OCI-LY1 (cell line): ENCODE measurements around the gene EZH2.

Experiments used
- H2AFZ ChIP-seq: fragments of 200-600 bp; sonication (generic), shearing (Covaris generic); 2 replicates; pipeline ENCODE4 v1.6.0; 2014; ENCODE audit warnings: antibody characterized with exemption, mild to moderate bottlenecking, low read length
- H3F3A ChIP-seq: fragments of 200-600 bp; sonication (generic), shearing (Covaris generic); 2 replicates; pipeline ENCODE4 v1.6.0; 2014; ENCODE audit warnings: mild to moderate bottlenecking, antibody characterized with exemption, low read length, moderate library complexity; ENCODE audit not compliant: insufficient read depth
- H3K27ac ChIP-seq: fragments of 200-600 bp; sonication (generic); 2 replicates; pipeline ENCODE4 v1.5.1; 2014; ENCODE audit warnings: low read length, mixed run types, mild to moderate bottlenecking, low read depth; ENCODE audit not compliant: poor library complexity, severe bottlenecking
- H3K27me3 ChIP-seq: fragments of 200-600 bp; sonication (generic); 2 replicates; pipeline ENCODE4 v1.6.0; 2014; ENCODE audit warnings: antibody characterized with exemption, mild to moderate bottlenecking, low read length, moderate library complexity; ENCODE audit not compliant: insufficient read depth
- H3K36me3 ChIP-seq: fragments of 200-600 bp; sonication (generic); 2 replicates; pipeline ENCODE4 v1.6.1; 2014; ENCODE audit warnings: mild to moderate bottlenecking, antibody characterized with exemption, low read length, moderate library complexity, mixed read lengths; ENCODE audit not compliant: insufficient read depth
- H3K4me1 ChIP-seq: fragments of 200-600 bp; sonication (generic); 2 replicates; pipeline ENCODE4 v1.5.1; 2014; ENCODE audit warnings: mild to moderate bottlenecking, low read length, moderate library complexity; ENCODE audit not compliant: insufficient read depth, severe bottlenecking
- H3K4me2 ChIP-seq: fragments of 200-600 bp; sonication (generic), shearing (Covaris generic); 2 replicates; pipeline ENCODE4 v1.6.1; 2014; ENCODE audit warnings: low read length
- H3K4me3 ChIP-seq: fragments of 200-600 bp; sonication (generic); 2 replicates; pipeline ENCODE4 v1.5.1; 2014; ENCODE audit warnings: low read length, low read depth, mild to moderate bottlenecking, mixed read lengths; ENCODE audit not compliant: poor library complexity, severe bottlenecking
- H3K79me2 ChIP-seq: fragments of 200-600 bp; shearing (Covaris generic); 2 replicates; pipeline ENCODE4 v1.6.1; 2016; ENCODE audit warnings: mixed run types, low read length, mixed read lengths; ENCODE audit not compliant: insufficient read depth
- H3K9ac ChIP-seq: fragments of 200-600 bp; sonication (generic), shearing (Covaris generic); 2 replicates; pipeline ENCODE4 v1.6.1; 2014; ENCODE audit warnings: mild to moderate bottlenecking, low read length, mixed read lengths
- H3K9me2 ChIP-seq: fragments of 200-600 bp; sonication (generic), shearing (Covaris generic); 2 replicates; pipeline ENCODE4 v1.6.1; 2014; ENCODE audit warnings: low read depth, mild to moderate bottlenecking, low read length, mixed read lengths
- H3K9me3 ChIP-seq: fragments of 200-600 bp; shearing (Covaris generic); 2 replicates; pipeline ENCODE4 v1.6.1; 2014; ENCODE audit warnings: low read length, mixed read lengths
- H4K20me1 ChIP-seq: fragments of 200-600 bp; sonication (generic), shearing (Covaris generic); 2 replicates; pipeline ENCODE4 v1.6.0; 2016; ENCODE audit warnings: mild to moderate bottlenecking, low read length; ENCODE audit not compliant: insufficient read depth
- EZH2 ChIP-seq: fragments of 200-600 bp; sonication (generic), shearing (Covaris generic); IDR thresholded peaks from 2 replicates; pipeline ENCODE4 v1.8.0; 2017; ENCODE audit warnings: borderline replicate concordance, mixed run types, mild to moderate bottlenecking, antibody characterized with exemption, low read length, moderate library complexity, mixed read lengths
- TF ChIP-seq, protein P1 (sequence below): fragments of 200-600 bp; sonication (generic), shearing (Covaris generic); IDR thresholded peaks from 2 replicates; pipeline ENCODE4 v1.5.1; 2017; ENCODE audit warnings: mild to moderate bottlenecking, antibody characterized with exemption, low read length, moderate library complexity, mixed read lengths

EZH2 gene

DNA sequence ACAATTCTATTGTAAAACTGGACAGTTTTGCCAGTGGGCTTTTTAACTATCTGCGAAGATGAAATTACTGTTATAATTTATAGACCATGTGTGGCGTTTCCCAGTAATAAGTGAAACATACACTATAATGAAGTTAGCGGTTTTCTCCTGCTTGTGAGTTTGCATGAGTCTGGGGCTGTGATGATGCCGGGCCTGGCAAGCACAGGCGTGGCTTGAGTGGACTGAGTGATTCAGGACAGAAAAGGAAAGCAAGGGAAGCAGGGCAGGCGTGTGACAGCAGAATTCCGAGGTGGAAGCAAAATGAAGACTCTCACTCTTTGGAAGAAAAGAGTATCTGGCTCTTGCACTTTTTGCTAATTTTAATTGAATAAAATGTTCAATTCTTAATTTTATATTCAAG is 94.9 kb downstream of the EZH2 start:
- Histone ChIP-seq H3K4me3 (no peak overlapping the region), H3K79me2 (no peaks in the 10 kb centered on the region), H3F3A (no peaks in the 10 kb centered on the region), H4K20me1 (no peaks in the 10 kb centered on the region), H3K9me2 (no peaks in the 10 kb centered on the region), H3K4me1 (no peaks in the 10 kb centered on the region), H3K27me3 (no peaks in the 10 kb centered on the region), H3K27ac (no peak overlapping the region), H3K4me2 (no peak overlapping the region), H3K9ac (no peak overlapping the region), H2AFZ (no peak overlapping the region), H3K9me3 (no peaks in the 10 kb centered on the region), H3K36me3 (peaks cover 97% of the 10 kb centered on the region)
- TF ChIP-seq, protein P1, sequence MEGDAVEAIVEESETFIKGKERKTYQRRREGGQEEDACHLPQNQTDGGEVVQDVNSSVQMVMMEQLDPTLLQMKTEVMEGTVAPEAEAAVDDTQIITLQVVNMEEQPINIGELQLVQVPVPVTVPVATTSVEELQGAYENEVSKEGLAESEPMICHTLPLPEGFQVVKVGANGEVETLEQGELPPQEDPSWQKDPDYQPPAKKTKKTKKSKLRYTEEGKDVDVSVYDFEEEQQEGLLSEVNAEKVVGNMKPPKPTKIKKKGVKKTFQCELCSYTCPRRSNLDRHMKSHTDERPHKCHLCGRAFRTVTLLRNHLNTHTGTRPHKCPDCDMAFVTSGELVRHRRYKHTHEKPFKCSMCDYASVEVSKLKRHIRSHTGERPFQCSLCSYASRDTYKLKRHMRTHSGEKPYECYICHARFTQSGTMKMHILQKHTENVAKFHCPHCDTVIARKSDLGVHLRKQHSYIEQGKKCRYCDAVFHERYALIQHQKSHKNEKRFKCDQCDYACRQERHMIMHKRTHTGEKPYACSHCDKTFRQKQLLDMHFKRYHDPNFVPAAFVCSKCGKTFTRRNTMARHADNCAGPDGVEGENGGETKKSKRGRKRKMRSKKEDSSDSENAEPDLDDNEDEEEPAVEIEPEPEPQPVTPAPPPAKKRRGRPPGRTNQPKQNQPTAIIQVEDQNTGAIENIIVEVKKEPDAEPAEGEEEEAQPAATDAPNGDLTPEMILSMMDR = no peak
- TF ChIP-seq EZH2 = no peak

GRCh38 chr7:148787571-148788295 is 96.4 kb downstream of the EZH2 start:
- H3K27ac ChIP-seq = no peak overlapping the region
- H3F3A ChIP-seq = no peaks in the 10 kb centered on the region
- no peak overlapping the region for H2AFZ ChIP-seq
- no peaks in the 10 kb centered on the region for H4K20me1 ChIP-seq
- H3K27me3 ChIP-seq = no peaks in the 10 kb centered on the region
- H3K9me3 ChIP-seq = no peaks in the 10 kb centered on the region
- H3K79me2 ChIP-seq = no peaks in the 10 kb centered on the region
- no peaks in the 10 kb centered on the region for H3K9me2 ChIP-seq
- H3K9ac ChIP-seq = no peak overlapping the region
- H3K4me1 ChIP-seq = no peaks in the 10 kb centered on the region
- no peak overlapping the region for H3K4me2 ChIP-seq
- H3K4me3 ChIP-seq = no peak overlapping the region
- H3K36me3 ChIP-seq = peaks cover 90% of the 10 kb centered on the region
- TF ChIP-seq, protein P1 = no peak
- TF ChIP-seq EZH2 = no peak

GRCh38 chr7:148783801-148784527 is 100.1 kb downstream of the EZH2 start:
- Histone ChIP-seq H3K79me2 (no peaks in the 10 kb centered on the region), H3K27ac (no peak overlapping the region), H3K4me1 (no peaks in the 10 kb centered on the region), H3K36me3 (peaks cover 71% of the 10 kb centered on the region), H3K9me3 (no peaks in the 10 kb centered on the region), H3K9me2 (no peaks in the 10 kb centered on the region), H3K4me3 (no peak overlapping the region), H3K9ac (no peak overlapping the region), H4K20me1 (no peaks in the 10 kb centered on the region), H2AFZ (no peak overlapping the region), H3K27me3 (no peaks in the 10 kb centered on the region), H3F3A (no peaks in the 10 kb centered on the region), H3K4me2 (no peak overlapping the region)
- TF ChIP-seq, protein P1 = no peak
- TF ChIP-seq EZH2 = no peak
